Skeletal muscle tissue (tissue), 4 donors: ENCODE measurements around the gene IRF2BPL. TPM values are rescaled to one million over a fixed set of nuclear protein-coding genes. Genes with fewer than 3 reads are reported as not detected.
A peak's percentile ranks its signal among the peaks of the same experiment; 100 is the strongest.

Experiments
- H3K27ac ChIP-seq: one replicate; pipeline ENCODE4 v1.7.0; 2013; ENCODE audit warnings: mild to moderate bottlenecking, low read depth, low read length, inconsistent platforms
- H3K27me3 ChIP-seq, 3 donors: one replicate each; pipeline ENCODE4 v1.7.0; 2013; ENCODE audit warnings: low read length in 3 of 3; ENCODE audit not compliant: control insufficient read depth in 3 of 3, insufficient read depth in 3 of 3
- H3K36me3 ChIP-seq, 3 donors: one replicate each; pipeline ENCODE4 v1.7.0; 2013; ENCODE audit warnings: low read length in 3 of 3; ENCODE audit not compliant: control insufficient read depth in 3 of 3, insufficient read depth in 3 of 3
- H3K4me1 ChIP-seq, 3 donors: one replicate each; pipeline ENCODE4 v1.7.0; 2013; ENCODE audit warnings: low read length in 3 of 3, mild to moderate bottlenecking in 3 of 3; ENCODE audit not compliant: control insufficient read depth in 3 of 3, insufficient read depth in 3 of 3
- H3K4me3 ChIP-seq, 3 donors: one replicate each; pipeline ENCODE4 v1.7.0; 2013; ENCODE audit warnings: low read length in 3 of 3
- H3K9ac ChIP-seq, 3 donors: one replicate each; pipeline ENCODE4 v1.7.0; 2013; ENCODE audit warnings: low read length in 3 of 3, mild to moderate bottlenecking in 3 of 3, moderate library complexity in 2 of 3, low read depth in 1 of 3
- H3K9me3 ChIP-seq, 3 donors: one replicate each; pipeline ENCODE4 v1.7.0; 2013; ENCODE audit warnings: low read length in 3 of 3; ENCODE audit not compliant: control insufficient read depth in 3 of 3
- total RNA-seq: library from RNA; depleted of rRNA; stranded (reverse); fragments of >200 nt; gene quantifications from one replicate; pipeline ENCODE4 v1.2.3, GENCODE V29; 2014
- donor health status: Osteomylitis.

Gene IRF2BPL
- 20.9 TPM for total RNA-seq

- peak within 1 kb of the TSS; percentile 72 to 90 (median 77) for H3K4me3 ChIP-seq
- H3K4me1 ChIP-seq: peaks cover 60 to 65% (median 62%) of the 10 kb centered on the region in 3 donors
- H3K36me3 ChIP-seq: peaks cover 6 to 11% (median 6%) of the 10 kb centered on the region in 3 donors
- no peaks in the 10 kb centered on the region for H3K27me3 ChIP-seq
- H3K27ac ChIP-seq: peak within 1 kb of the TSS; percentile 99
- H3K9ac ChIP-seq: peak within 1 kb of the TSS; percentile 94 to 99 (median 97)
- H3K9me3 ChIP-seq: no peaks in the 10 kb centered on the region
Measured at GRCh38 chr14:77028384-77029231, at the start of gene IRF2BPL. IRF2BPL (minus strand) TSS chr14:77028708; CDS start chr14:77027792, 916 bp downstream.

GRCh38 chr14:77077040-77077439, 48.5 kb upstream of the IRF2BPL start:
- H3K27me3 ChIP-seq: no peaks in the 10 kb centered on the region
- H3K27ac ChIP-seq: peak overlapping the region; percentile 85
- no peak overlapping the region for H3K4me3 ChIP-seq
- H3K9me3 ChIP-seq: peaks cover 0 to 3% (median 3%) of the 10 kb centered on the region in 3 donors
- no peaks in the 10 kb centered on the region for H3K36me3 ChIP-seq
- peaks cover 8 to 21% (median 15%) of the 10 kb centered on the region in 3 donors for H3K4me1 ChIP-seq
- H3K9ac ChIP-seq: no peak overlapping the region

- H3K4me3 ChIP-seq: peak overlapping the region in 2 of 3 donors; percentile 26 to 45
- H3K9ac ChIP-seq: peak overlapping the region in 1 of 3 donors; percentile 45
Measured at GRCh38 chr14:77076113-77076631, 47.7 kb upstream of the IRF2BPL start.

GRCh38 chr14:77074969-77075368, 46.5 kb upstream of the IRF2BPL start:
- Histone ChIP-seq H3K4me1 (peaks cover 14 to 31% (median 22%) of the 10 kb centered on the region in 3 donors), H3K9ac (no peak overlapping the region), H3K9me3 (peaks cover 0 to 1% (median 0%) of the 10 kb centered on the region in 3 donors), H3K4me3 (no peak overlapping the region), H3K27me3 (no peaks in the 10 kb centered on the region), H3K27ac (peak overlapping the region; percentile 85), H3K36me3 (no peaks in the 10 kb centered on the region)

More at GRCh38 chr14:77076113-77076631, 47.7 kb upstream of the IRF2BPL start:
- peak overlapping the region; percentile 85 for H3K27ac ChIP-seq
- peaks cover 8 to 23% (median 15%) of the 10 kb centered on the region in 3 donors for H3K4me1 ChIP-seq
- H3K9me3 ChIP-seq: peaks cover 0 to 3% (median 3%) of the 10 kb centered on the region in 3 donors
- no peaks in the 10 kb centered on the region for H3K27me3 ChIP-seq
- no peaks in the 10 kb centered on the region for H3K36me3 ChIP-seq

- peaks cover 33 to 46% (median 34%) of the 10 kb centered on the region in 3 donors for H3K4me1 ChIP-seq
- no peaks in the 10 kb centered on the region for H3K36me3 ChIP-seq
- H3K27ac ChIP-seq: no peak overlapping the region
- H3K27me3 ChIP-seq: no peaks in the 10 kb centered on the region
- H3K4me3 ChIP-seq: no peak overlapping the region
- no peak overlapping the region for H3K9ac ChIP-seq
- H3K9me3 ChIP-seq: no peaks in the 10 kb centered on the region
Measured at GRCh38 chr14:77071938-77072388, 43.5 kb upstream of the IRF2BPL start.

- Histone ChIP-seq H3K9ac (peak overlapping the region in 2 of 3 donors; percentile 12 to 27), H3K27ac (no peak overlapping the region), H3K4me1 (peaks cover 27 to 36% (median 33%) of the 10 kb centered on the region in 3 donors), H3K27me3 (no peaks in the 10 kb centered on the region), H3K4me3 (no peak overlapping the region), H3K9me3 (no peaks in the 10 kb centered on the region), H3K36me3 (no peaks in the 10 kb centered on the region)
Measured at GRCh38 chr14:77069551-77069950, 41.0 kb upstream of the IRF2BPL start.

GRCh38 chr14:77068517-77069200, 40.2 kb upstream of the IRF2BPL start:
- Histone ChIP-seq H3K36me3 (no peaks in the 10 kb centered on the region), H3K27ac (no peak overlapping the region), H3K27me3 (no peaks in the 10 kb centered on the region), H3K9me3 (no peaks in the 10 kb centered on the region), H3K4me3 (no peak overlapping the region), H3K4me1 (peaks cover 30 to 38% (median 33%) of the 10 kb centered on the region in 3 donors), H3K9ac (peak overlapping the region in 1 of 3 donors; percentile 28)

GRCh38 chr14:77067632-77068516, 39.4 kb upstream of the IRF2BPL start:
- Histone ChIP-seq H3K27me3 (no peaks in the 10 kb centered on the region), H3K9me3 (no peaks in the 10 kb centered on the region), H3K4me3 (peak overlapping the region in 1 of 3 donors; percentile 13), H3K4me1 (peaks cover 30 to 38% (median 33%) of the 10 kb centered on the region in 3 donors), H3K27ac (no peak overlapping the region), H3K36me3 (no peaks in the 10 kb centered on the region), H3K9ac (peak overlapping the region in 2 of 3 donors; percentile 8 to 57)

- peaks cover 33 to 38% (median 35%) of the 10 kb centered on the region in 3 donors for H3K4me1 ChIP-seq
- H3K36me3 ChIP-seq: no peaks in the 10 kb centered on the region
- no peaks in the 10 kb centered on the region for H3K27me3 ChIP-seq
- H3K4me3 ChIP-seq: no peak overlapping the region
- H3K27ac ChIP-seq: no peak overlapping the region
- H3K9ac ChIP-seq: peak overlapping the region in 1 of 3 donors; percentile 25
- H3K9me3 ChIP-seq: no peaks in the 10 kb centered on the region
Measured at GRCh38 chr14:77066578-77067172, 38.2 kb upstream of the IRF2BPL start.
